Measurements from ENCODE around the gene DAPK1. TPM values are rescaled to one million over a fixed set of nuclear protein-coding genes. Genes with fewer than 3 reads are reported as not detected.

The DAPK1 gene
- total RNA-seq, 4 donors from 2014 or later = 19.1 to 44.8 (median 40.4) TPM

DNA sequence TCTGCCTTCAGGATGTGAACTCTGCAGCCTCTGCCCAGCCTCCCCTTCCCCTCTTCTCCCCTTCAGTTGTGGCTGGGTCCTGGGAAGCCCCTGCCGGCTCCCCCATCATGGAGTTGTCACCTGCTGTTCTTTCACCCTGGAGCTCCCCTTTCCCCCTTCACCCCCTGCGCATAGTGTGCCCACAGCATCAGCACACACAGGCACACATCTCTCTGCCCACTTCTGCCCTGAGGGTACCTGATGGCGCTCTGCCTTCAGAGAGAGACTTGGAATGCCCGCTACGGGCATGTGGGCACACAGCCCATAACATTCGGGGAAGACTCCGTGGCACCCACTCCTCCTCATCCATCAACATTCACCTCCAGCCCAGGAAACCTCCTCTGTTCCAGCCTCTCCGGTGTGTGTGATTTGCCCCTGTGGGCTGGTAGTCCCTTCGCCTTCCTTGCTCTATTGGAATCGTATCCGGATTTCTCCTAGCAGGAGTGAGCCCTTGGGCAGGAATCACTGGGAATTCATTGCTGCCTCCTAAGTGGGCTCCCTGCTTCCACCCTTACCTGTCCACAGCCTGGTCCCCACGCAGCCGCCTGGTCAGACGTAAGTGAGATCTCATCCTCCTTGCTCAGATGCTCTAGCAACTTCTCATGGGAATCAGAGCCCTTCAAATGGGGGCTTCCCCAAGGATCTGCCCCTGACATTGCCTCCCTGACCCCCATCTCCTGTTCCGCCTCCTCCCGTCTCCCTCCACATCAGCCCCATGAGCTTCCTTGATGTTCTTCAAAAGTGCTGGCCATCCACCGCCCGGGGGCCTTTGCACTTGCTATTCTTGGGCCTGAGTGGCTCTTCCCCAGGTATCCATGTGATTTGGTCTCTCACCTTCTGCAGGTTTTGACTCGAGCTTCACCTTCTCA lies 166.7 kb downstream of the DAPK1 start:
- H3K36me3 ChIP-seq = no peaks in the 10 kb centered on the region
- no peaks in the 10 kb centered on the region for H3K27me3 ChIP-seq
- intact Hi-C loops (cut with DNase I; ENCODE audit: low total_unique reads) = loop anchor here (10.0 kb wide), 1 partner anchor 1250 kb away; no protein-coding TSS in a partner anchor
- H3K9me3 ChIP-seq = peaks cover 0 to 5% of the 10 kb centered on the region in 2 donors
- no peak overlapping the region for H3K4me3 ChIP-seq
- no peak overlapping the region for H3K27ac ChIP-seq
- no peak for TF ChIP-seq POLR2A (IDR thresholded peaks at IDR 0.05)
- TF ChIP-seq, protein P1, sequence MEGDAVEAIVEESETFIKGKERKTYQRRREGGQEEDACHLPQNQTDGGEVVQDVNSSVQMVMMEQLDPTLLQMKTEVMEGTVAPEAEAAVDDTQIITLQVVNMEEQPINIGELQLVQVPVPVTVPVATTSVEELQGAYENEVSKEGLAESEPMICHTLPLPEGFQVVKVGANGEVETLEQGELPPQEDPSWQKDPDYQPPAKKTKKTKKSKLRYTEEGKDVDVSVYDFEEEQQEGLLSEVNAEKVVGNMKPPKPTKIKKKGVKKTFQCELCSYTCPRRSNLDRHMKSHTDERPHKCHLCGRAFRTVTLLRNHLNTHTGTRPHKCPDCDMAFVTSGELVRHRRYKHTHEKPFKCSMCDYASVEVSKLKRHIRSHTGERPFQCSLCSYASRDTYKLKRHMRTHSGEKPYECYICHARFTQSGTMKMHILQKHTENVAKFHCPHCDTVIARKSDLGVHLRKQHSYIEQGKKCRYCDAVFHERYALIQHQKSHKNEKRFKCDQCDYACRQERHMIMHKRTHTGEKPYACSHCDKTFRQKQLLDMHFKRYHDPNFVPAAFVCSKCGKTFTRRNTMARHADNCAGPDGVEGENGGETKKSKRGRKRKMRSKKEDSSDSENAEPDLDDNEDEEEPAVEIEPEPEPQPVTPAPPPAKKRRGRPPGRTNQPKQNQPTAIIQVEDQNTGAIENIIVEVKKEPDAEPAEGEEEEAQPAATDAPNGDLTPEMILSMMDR (IDR thresholded peaks at IDR 0.05) = no peak
- H3K4me1 ChIP-seq = no peaks in the 10 kb centered on the region
- no peak for DNase-seq

DNA sequence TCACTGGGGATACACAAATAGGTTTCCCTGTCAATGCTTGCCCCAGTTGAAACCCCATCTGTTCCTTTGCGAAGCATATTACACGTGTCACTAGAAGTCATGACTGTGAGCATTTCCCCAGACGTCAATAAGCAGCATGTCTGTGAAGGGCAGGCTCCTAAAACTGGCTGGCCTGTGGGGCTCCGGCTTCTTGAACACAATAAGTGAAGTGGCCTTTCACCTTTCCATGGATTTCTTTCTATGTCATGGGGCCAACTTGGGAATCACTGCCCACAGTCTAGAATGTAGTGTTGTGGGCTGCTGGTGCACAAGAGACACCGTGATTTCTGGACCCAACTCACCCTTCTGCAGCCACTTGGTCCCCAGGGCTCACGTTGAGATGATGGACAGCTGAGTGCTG lies 167.8 kb downstream of the DAPK1 start:
- no peaks in the 10 kb centered on the region for H3K27me3 ChIP-seq
- intact Hi-C loops (cut with DNase I; ENCODE audit: low total_unique reads) = loop anchor here (10.0 kb wide), 1 partner anchor 1251 kb away; no protein-coding TSS in a partner anchor
- TF ChIP-seq, protein P1 (IDR thresholded peaks at IDR 0.05) = no peak
- TF ChIP-seq POLR2A (IDR thresholded peaks at IDR 0.05) = no peak
- H3K4me1 ChIP-seq = no peaks in the 10 kb centered on the region
- peaks cover 0 to 5% of the 10 kb centered on the region in 2 donors for H3K9me3 ChIP-seq
- DNase-seq = no peak
- H3K27ac ChIP-seq = no peak overlapping the region
- H3K36me3 ChIP-seq = no peaks in the 10 kb centered on the region
- no peak overlapping the region for H3K4me3 ChIP-seq

DNA sequence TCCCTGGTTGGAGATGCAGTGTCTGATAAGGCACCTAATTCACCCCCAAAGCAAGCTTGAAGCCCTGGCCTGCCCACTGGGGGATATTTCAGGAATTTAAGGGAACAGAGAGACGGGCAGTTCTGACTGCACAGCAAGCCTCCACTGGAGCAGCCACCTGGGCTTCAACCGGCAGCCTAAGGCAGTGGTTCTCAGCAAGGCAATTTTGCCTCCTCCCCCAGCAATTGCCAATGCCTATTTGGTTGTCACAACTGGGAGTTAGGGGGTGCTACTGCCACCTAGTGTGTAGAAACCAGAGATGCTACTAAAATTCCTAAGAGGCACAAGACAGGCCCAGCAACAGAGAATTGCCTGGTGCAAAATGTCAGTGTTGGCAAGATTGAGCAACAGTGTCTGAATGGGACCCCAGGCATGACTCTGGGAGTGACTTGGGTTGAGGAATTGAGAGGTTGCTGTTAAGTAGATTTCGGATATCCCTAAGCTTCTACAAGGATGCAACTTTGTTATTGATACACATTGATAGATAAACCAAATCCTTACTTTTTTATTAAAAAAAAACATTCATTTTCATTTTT lies 169.6 kb downstream of the DAPK1 start:
- H3K9me3 ChIP-seq = peaks cover 0 to 5% of the 10 kb centered on the region in 2 donors

DNA sequence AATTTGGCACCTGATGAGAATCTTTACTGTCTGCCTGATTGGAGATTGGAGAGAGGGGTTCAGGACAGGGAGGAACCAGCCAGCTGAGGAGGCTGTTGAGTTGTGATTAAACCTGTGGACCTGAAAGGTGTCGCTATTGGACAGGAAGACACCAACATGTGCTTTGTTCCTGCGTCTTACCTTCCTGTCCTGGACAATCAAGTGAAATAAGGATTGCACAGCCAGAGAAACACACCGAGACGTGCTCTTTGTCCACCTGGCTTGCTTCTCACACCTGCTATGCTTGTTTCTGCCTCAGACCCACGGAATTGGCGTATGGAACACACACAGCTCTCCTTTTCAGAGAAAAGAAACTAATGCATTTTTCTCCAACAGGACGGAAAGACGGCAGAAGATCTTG lies 170.6 kb downstream of the DAPK1 start:
- TF ChIP-seq, protein P1 (IDR thresholded peaks at IDR 0.05) = no peak
- TF ChIP-seq POLR2A (IDR thresholded peaks at IDR 0.05) = no peak
- DNase-seq = no peak
- Histone ChIP-seq H3K27me3 (no peaks in the 10 kb centered on the region), H3K27ac (no peak overlapping the region), H3K4me1 (no peaks in the 10 kb centered on the region), H3K36me3 (no peaks in the 10 kb centered on the region), H3K9me3 (peaks cover 0 to 5% of the 10 kb centered on the region in 2 donors), H3K4me3 (no peak overlapping the region)
- intact Hi-C loops (cut with DNase I; ENCODE audit: low total_unique reads) = loop anchor here (10.0 kb wide), 1 partner anchor 1253 kb away; no protein-coding TSS in a partner anchor

More for the DNA sequence above, 169.6 kb downstream of the DAPK1 start:
- intact Hi-C loops (cut with DNase I; ENCODE audit: low total_unique reads) = loop anchor here (10.0 kb wide), 1 partner anchor 1252 kb away; no protein-coding TSS in a partner anchor
- H3K27ac ChIP-seq = no peak overlapping the region
- no peaks in the 10 kb centered on the region for H3K36me3 ChIP-seq
- H3K4me3 ChIP-seq = no peak overlapping the region
- TF ChIP-seq, protein P1 (IDR thresholded peaks at IDR 0.05) = no peak
- TF ChIP-seq POLR2A (IDR thresholded peaks at IDR 0.05) = no peak
- no peaks in the 10 kb centered on the region for H3K4me1 ChIP-seq
- DNase-seq = no peak
- no peaks in the 10 kb centered on the region for H3K27me3 ChIP-seq

DNA sequence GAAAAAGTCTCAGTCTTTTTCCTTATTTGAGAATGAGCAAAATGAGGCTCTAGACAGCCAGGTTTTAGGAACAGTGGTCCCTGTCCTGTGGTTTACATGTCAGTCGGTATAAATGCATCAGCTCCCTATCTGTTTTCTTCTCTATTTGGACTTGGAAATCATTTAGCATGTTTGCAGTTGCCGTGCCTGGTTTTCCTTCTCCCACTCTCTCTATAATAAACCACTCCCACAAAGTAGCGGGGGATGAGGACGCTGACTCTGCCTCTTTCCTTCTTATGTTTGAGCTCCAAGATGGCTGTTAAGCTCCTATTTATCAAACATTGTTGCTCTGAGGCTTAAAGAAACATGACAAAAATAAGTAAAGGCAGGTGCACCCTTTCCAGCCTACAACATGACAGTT lies 171.1 kb downstream of the DAPK1 start:
- H3K4me1 ChIP-seq = no peaks in the 10 kb centered on the region
- DNase-seq = no peak
- no peak overlapping the region for H3K27ac ChIP-seq
- H3K27me3 ChIP-seq = no peaks in the 10 kb centered on the region
- peaks cover 0 to 5% of the 10 kb centered on the region in 2 donors for H3K9me3 ChIP-seq
- TF ChIP-seq, protein P1 (IDR thresholded peaks at IDR 0.05) = no peak
- TF ChIP-seq POLR2A (IDR thresholded peaks at IDR 0.05) = no peak
- intact Hi-C loops (cut with DNase I; ENCODE audit: low total_unique reads) = loop anchor here (10.0 kb wide), 1 partner anchor 1254 kb away; no protein-coding TSS in a partner anchor
- H3K36me3 ChIP-seq = no peaks in the 10 kb centered on the region
- H3K4me3 ChIP-seq = no peak overlapping the region
